HepG2 (cell line): ENCODE measurements around the gene S100P. TPM values are rescaled to one million over a fixed set of nuclear protein-coding genes. Genes with fewer than 3 reads are reported as not detected.

ENCODE experiments used
- ARHGAP35 ChIP-seq: sonication (generic); formaldehyde crosslinking; IDR thresholded peaks from 2 replicates; pipeline ENCODE4 v1.9.0; 2022; ENCODE audit warnings: mild to moderate bottlenecking, inconsistent platforms, moderate library complexity, missing genetic modification reagents, borderline replicate concordance
- ATM ChIP-seq: fragments of 450-650 bp; IDR thresholded peaks from 2 replicates; pipeline ENCODE4 v1.7.1; 2017; ENCODE audit warnings: mild to moderate bottlenecking, borderline replicate concordance
- KMT2A ChIP-seq: sonication (generic); formaldehyde crosslinking; IDR thresholded peaks from 2 replicates; pipeline ENCODE4 v1.4.0; 2020; ENCODE audit warnings: missing genetic modification reagents
- PRDM10 ChIP-seq: sonication (generic); formaldehyde crosslinking; IDR thresholded peaks from 2 replicates; pipeline ENCODE4 v1.4.0; 2020; ENCODE audit warnings: low read depth, missing genetic modification reagents
- RNF2 ChIP-seq: fragments of 450-650 bp; conservative IDR thresholded peaks from 2 replicates; pipeline ENCODE4 v1.6.1; 2016; ENCODE audit warnings: low read depth
- SALL1 ChIP-seq: sonication (generic); formaldehyde crosslinking; IDR thresholded peaks from 2 replicates; pipeline ENCODE4 v1.8.0; 2022; ENCODE audit warnings: mild to moderate bottlenecking, missing genetic modification reagents
- SRF ChIP-seq: IDR thresholded peaks from 2 replicates; pipeline ENCODE4 v1.6.1; 2011; ENCODE audit warnings: mild to moderate bottlenecking, low read depth, low read length, moderate library complexity
- WIZ ChIP-seq: sonication (generic); formaldehyde crosslinking; IDR thresholded peaks from 2 replicates; pipeline ENCODE4 v1.5.1; 2020; ENCODE audit warnings: mild to moderate bottlenecking, missing genetic modification reagents
- ZFP62 ChIP-seq: sonication (generic); formaldehyde crosslinking; IDR thresholded peaks from 2 replicates; pipeline ENCODE4 v1.4.0; 2020; ENCODE audit warnings: missing genetic modification reagents
- ZIK1 ChIP-seq: sonication (generic); formaldehyde crosslinking; IDR thresholded peaks from 2 replicates; pipeline ENCODE4 v1.5.0; 2020; ENCODE audit warnings: mild to moderate bottlenecking, low read depth, missing genetic modification reagents, borderline replicate concordance
- ZNF121 ChIP-seq: sonication (generic); formaldehyde crosslinking; IDR thresholded peaks from 2 replicates; pipeline ENCODE4 v1.5.0; 2020; ENCODE audit warnings: mild to moderate bottlenecking, missing genetic modification reagents
- ZNF180 ChIP-seq: sonication (generic); formaldehyde crosslinking; IDR thresholded peaks from 2 replicates; pipeline ENCODE4 v1.4.0; 2020; ENCODE audit warnings: low read depth, missing genetic modification reagents, borderline replicate concordance
- ZNF207 ChIP-seq: fragments of 450-650 bp; IDR thresholded peaks from 2 replicates; pipeline ENCODE4 v1.6.1; 2016; ENCODE audit warnings: antibody characterized with exemption, borderline replicate concordance
- ZNF263 ChIP-seq: sonication (generic); formaldehyde crosslinking; IDR thresholded peaks from 2 replicates; pipeline ENCODE4 v1.4.0; 2020; ENCODE audit warnings: missing genetic modification reagents
- ZNF296 ChIP-seq: sonication (generic); formaldehyde crosslinking; conservative IDR thresholded peaks from 2 replicates; pipeline ENCODE4 v1.5.0; 2020; ENCODE audit warnings: mild to moderate bottlenecking, missing genetic modification reagents
- ZNF577 ChIP-seq: sonication (generic); formaldehyde crosslinking; IDR thresholded peaks from 2 replicates; pipeline ENCODE4 v1.4.0; 2020; ENCODE audit warnings: mild to moderate bottlenecking, low read depth, missing genetic modification reagents, borderline replicate concordance
- ZNF644 ChIP-seq: IDR thresholded peaks from 2 replicates; pipeline ENCODE4 v1.6.1; 2016; ENCODE audit warnings: low read depth
- ZNF883 ChIP-seq: sonication (generic); formaldehyde crosslinking; IDR thresholded peaks from 2 replicates; pipeline ENCODE4 v1.5.1; 2020; ENCODE audit warnings: mild to moderate bottlenecking, missing genetic modification reagents; ENCODE audit errors: not compliant biosample characterization
- polyA plus RNA-seq, 8 experiments: library from polyadenylated mRNA; depleted of rRNA in 3 of 8; stranded (reverse) in 7 of 8; unstranded in 1 of 8; fragments of >200 nt; fragmentation: Illumina TruSeq in 4 of 8; extraction: Trizol in 4 of 8; gene quantifications; 2 replicates each; pipeline versions ENCODE4 v1.2.1 to v1.2.3, GENCODE V29; 2011 to 2016; ENCODE audit warnings: low read depth in 4 of 8, missing spikeins in 1 of 8, mixed read lengths in 1 of 8; ENCODE audit not compliant: insufficient read depth in 1 of 8
- total RNA-seq, 5 experiments: library from RNA; depleted of rRNA; stranded (reverse); fragments of >200 nt; fragmentation: Illumina TruSeq; extraction: Trizol; gene quantifications; 2 replicates each; pipeline ENCODE4 v1.2.3, GENCODE V29; 2016; ENCODE audit warnings: low read depth in 1 of 5
- TF ChIP-seq, protein P1 (sequence below): sonication (generic); formaldehyde crosslinking; IDR thresholded peaks from 2 replicates; pipeline ENCODE4 v1.4.0; 2020; ENCODE audit warnings: missing genetic modification reagents, borderline replicate concordance
- TF ChIP-seq, protein P2 (sequence below): IDR thresholded peaks from 2 replicates; pipeline ENCODE4 v1.6.1; 2016
- TF ChIP-seq, protein P3 (sequence below): sonication (generic); formaldehyde crosslinking; IDR thresholded peaks from 2 replicates; pipeline ENCODE4 v1.5.0; 2020; ENCODE audit warnings: mild to moderate bottlenecking, missing genetic modification reagents

Gene S100P
- total and polyA plus RNA-seq, 2 of the 13 experiments (the other 11 are each of a cell fraction or from before 2014, with no cell fraction given): 278 to 1,649 TPM

GRCh38 chr4:6716018-6716911 lies 22.6 kb downstream of the S100P start, which contains the start of gene BLOC1S4 (continued):
- TF ChIP-seq, protein P1, sequence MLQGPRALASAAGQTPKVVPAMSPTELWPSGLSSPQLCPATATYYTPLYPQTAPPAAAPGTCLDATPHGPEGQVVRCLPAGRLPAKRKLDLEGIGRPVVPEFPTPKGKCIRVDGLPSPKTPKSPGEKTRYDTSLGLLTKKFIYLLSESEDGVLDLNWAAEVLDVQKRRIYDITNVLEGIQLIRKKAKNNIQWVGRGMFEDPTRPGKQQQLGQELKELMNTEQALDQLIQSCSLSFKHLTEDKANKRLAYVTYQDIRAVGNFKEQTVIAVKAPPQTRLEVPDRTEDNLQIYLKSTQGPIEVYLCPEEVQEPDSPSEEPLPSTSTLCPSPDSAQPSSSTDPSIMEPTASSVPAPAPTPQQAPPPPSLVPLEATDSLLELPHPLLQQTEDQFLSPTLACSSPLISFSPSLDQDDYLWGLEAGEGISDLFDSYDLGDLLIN: no peak
- TF ChIP-seq ATM: no peak
- 0 out of 2 replicates have a peak, but pooled peaks have one; percentile 65 for TF ChIP-seq RNF2
- TF ChIP-seq ZFP62: no peak
- TF ChIP-seq KMT2A: peak; percentile 79
- TF ChIP-seq, protein P2, sequence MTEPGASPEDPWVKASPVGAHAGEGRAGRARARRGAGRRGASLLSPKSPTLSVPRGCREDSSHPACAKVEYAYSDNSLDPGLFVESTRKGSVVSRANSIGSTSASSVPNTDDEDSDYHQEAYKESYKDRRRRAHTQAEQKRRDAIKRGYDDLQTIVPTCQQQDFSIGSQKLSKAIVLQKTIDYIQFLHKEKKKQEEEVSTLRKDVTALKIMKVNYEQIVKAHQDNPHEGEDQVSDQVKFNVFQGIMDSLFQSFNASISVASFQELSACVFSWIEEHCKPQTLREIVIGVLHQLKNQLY (CRISPR knock-in tag): 0 out of 2 replicates have a peak, but pooled peaks have one; percentile 64
- no peak for TF ChIP-seq ZNF644 (CRISPR knock-in tag)
- no peak for TF ChIP-seq ZNF296 (CRISPR knock-in tag)
- no peak for TF ChIP-seq WIZ (CRISPR knock-in tag)
- no peak for TF ChIP-seq ZNF121 (CRISPR knock-in tag)
- peak; percentile 58 for TF ChIP-seq SALL1
- no peak for TF ChIP-seq ZNF883 (CRISPR knock-in tag)
- no peak for TF ChIP-seq SRF
- no peak; the same call in 1 of the 2 replicates for TF ChIP-seq ZIK1 (CRISPR knock-in tag)
- no peak for TF ChIP-seq PRDM10 (CRISPR knock-in tag)
- peak; percentile 27 for TF ChIP-seq ARHGAP35 (CRISPR knock-in tag)
- TF ChIP-seq ZNF577 (CRISPR knock-in tag): peak; percentile 76; the same call in 1 of the 2 replicates
- 0 out of 2 replicates have a peak, but pooled peaks have one; percentile 51 for TF ChIP-seq ZNF180 (CRISPR knock-in tag)
- TF ChIP-seq, protein P3, sequence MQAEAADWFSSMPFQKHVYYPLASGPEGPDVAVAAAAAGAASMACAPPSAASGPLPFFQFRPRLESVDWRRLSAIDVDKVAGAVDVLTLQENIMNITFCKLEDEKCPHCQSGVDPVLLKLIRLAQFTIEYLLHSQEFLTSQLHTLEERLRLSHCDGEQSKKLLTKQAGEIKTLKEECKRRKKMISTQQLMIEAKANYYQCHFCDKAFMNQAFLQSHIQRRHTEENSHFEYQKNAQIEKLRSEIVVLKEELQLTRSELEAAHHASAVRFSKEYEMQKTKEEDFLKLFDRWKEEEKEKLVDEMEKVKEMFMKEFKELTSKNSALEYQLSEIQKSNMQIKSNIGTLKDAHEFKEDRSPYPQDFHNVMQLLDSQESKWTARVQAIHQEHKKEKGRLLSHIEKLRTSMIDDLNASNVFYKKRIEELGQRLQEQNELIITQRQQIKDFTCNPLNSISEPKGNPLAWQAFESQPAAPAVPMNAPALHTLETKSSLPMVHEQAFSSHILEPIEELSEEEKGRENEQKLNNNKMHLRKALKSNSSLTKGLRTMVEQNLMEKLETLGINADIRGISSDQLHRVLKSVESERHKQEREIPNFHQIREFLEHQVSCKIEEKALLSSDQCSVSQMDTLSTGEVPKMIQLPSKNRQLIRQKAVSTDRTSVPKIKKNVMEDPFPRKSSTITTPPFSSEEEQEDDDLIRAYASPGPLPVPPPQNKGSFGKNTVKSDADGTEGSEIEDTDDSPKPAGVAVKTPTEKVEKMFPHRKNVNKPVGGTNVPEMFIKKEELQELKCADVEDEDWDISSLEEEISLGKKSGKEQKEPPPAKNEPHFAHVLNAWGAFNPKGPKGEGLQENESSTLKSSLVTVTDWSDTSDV (CRISPR knock-in tag): peak; percentile 50
- no peak for TF ChIP-seq ZNF207
- no peak; the same call in none of the 2 replicates for TF ChIP-seq ZNF263 (CRISPR knock-in tag)
